Endothelial cell (in vitro differentiated cells): ENCODE data around the gene GNA14. TPM values are rescaled to one million over a fixed set of nuclear protein-coding genes. Genes with fewer than 3 reads are reported as not detected.

Experiments
- DNase-seq: peaks from one replicate; pipeline ENCODE4 v3.0.0; 2021; ENCODE audit warnings: low spot score
- H3K27ac Mint-ChIP-seq: one replicate; pipeline ENCODE4 v1.8.0; 2021; ENCODE audit warnings: mixed read lengths, inconsistent platforms; ENCODE audit not compliant: unreplicated experiment
- H3K27me3 Mint-ChIP-seq: one replicate; pipeline ENCODE4 v1.8.0; 2021; ENCODE audit warnings: mild to moderate bottlenecking, moderate library complexity, mixed read lengths, inconsistent platforms; ENCODE audit not compliant: unreplicated experiment
- H3K36me3 Mint-ChIP-seq: one replicate; pipeline ENCODE4 v1.8.0; 2021; ENCODE audit warnings: mild to moderate bottlenecking, low read depth, mixed read lengths, inconsistent platforms; ENCODE audit not compliant: unreplicated experiment
- H3K4me1 Mint-ChIP-seq: one replicate; pipeline ENCODE4 v1.8.0; 2021; ENCODE audit warnings: mild to moderate bottlenecking, mixed read lengths, inconsistent platforms; ENCODE audit not compliant: unreplicated experiment
- H3K4me3 Mint-ChIP-seq: one replicate; pipeline ENCODE4 v1.8.0; 2021; ENCODE audit warnings: mild to moderate bottlenecking, mixed read lengths, inconsistent platforms; ENCODE audit not compliant: unreplicated experiment
- H3K9me3 Mint-ChIP-seq: one replicate; pipeline ENCODE4 v1.8.0; 2021; ENCODE audit warnings: mixed read lengths, inconsistent platforms; ENCODE audit not compliant: unreplicated experiment
- total RNA-seq: library from RNA; stranded (reverse); fragmentation: NEBNext Ultra II Directional; extraction: Animal tissue kit (Norgen Biotek cat#: 25700); gene quantifications from one replicate; pipeline ENCODE4 v1.2.1, GENCODE V29; 2021; ENCODE audit not compliant: unreplicated experiment
- TF ChIP-seq, protein P1 (sequence below): fragments of 200-600 bp; sonication (generic); IDR thresholded peaks from one replicate; pipeline ENCODE4 v1.5.0; 2021; ENCODE audit warnings: antibody characterized with exemption; ENCODE audit not compliant: unreplicated experiment

GNA14 gene
- total RNA-seq, 1 donor from 2014 or later: 10.6 TPM

DNA sequence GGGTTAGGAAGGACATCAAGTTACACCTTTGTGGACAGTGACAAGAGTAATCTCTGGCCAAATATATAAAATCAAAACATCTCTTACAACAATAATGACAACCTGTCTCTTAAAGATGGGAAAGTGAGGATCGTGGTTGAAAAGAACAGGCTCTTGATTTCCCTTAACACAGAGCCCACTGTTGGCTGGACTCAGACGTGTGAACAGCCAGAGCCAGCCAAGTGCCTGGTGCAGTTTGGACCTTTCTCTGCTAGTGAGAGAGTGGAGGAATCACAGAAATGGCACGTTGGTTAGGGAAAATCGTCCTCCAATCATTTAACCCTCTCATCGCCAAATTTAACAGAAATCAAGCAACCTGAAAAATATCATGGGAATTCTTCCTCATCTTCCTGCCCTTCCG is 131.3 kb downstream of the GNA14 start:
- DNase-seq: no peak
- Mint-ChIP-seq H3K4me1 (peaks cover 30% of the 10 kb centered on the region), H3K27ac (peak overlapping the region; percentile 70), H3K9me3 (no peaks in the 10 kb centered on the region), H3K36me3 (no peaks in the 10 kb centered on the region), H3K27me3 (peaks cover 5% of the 10 kb centered on the region), H3K4me3 (no peak overlapping the region)
- TF ChIP-seq, protein P1, sequence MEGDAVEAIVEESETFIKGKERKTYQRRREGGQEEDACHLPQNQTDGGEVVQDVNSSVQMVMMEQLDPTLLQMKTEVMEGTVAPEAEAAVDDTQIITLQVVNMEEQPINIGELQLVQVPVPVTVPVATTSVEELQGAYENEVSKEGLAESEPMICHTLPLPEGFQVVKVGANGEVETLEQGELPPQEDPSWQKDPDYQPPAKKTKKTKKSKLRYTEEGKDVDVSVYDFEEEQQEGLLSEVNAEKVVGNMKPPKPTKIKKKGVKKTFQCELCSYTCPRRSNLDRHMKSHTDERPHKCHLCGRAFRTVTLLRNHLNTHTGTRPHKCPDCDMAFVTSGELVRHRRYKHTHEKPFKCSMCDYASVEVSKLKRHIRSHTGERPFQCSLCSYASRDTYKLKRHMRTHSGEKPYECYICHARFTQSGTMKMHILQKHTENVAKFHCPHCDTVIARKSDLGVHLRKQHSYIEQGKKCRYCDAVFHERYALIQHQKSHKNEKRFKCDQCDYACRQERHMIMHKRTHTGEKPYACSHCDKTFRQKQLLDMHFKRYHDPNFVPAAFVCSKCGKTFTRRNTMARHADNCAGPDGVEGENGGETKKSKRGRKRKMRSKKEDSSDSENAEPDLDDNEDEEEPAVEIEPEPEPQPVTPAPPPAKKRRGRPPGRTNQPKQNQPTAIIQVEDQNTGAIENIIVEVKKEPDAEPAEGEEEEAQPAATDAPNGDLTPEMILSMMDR: no peak

GRCh38 chr9:77514886-77515711 is 133.0 kb downstream of the GNA14 start:
- TF ChIP-seq, protein P1: no peak
- Mint-ChIP-seq H3K27me3 (peaks cover 5% of the 10 kb centered on the region), H3K4me3 (peak overlapping the region; percentile 7), H3K27ac (peak overlapping the region; percentile 94), H3K4me1 (peaks cover 39% of the 10 kb centered on the region), H3K9me3 (no peaks in the 10 kb centered on the region), H3K36me3 (no peaks in the 10 kb centered on the region)
- DNase-seq: peak; percentile 19

- H3K9me3 Mint-ChIP-seq: no peaks in the 10 kb centered on the region
- H3K36me3 Mint-ChIP-seq: no peaks in the 10 kb centered on the region
- H3K27ac Mint-ChIP-seq: no peak overlapping the region
- no peak for DNase-seq
- H3K4me3 Mint-ChIP-seq: no peak overlapping the region
- H3K27me3 Mint-ChIP-seq: peaks cover 5% of the 10 kb centered on the region
- TF ChIP-seq, protein P1: no peak
- peaks cover 39% of the 10 kb centered on the region for H3K4me1 Mint-ChIP-seq
These were observed 134.7 kb downstream of the GNA14 start for GRCh38 chr9:77513457-77513856.

- Mint-ChIP-seq H3K9me3 (no peaks in the 10 kb centered on the region), H3K27me3 (peaks cover 5% of the 10 kb centered on the region), H3K36me3 (no peaks in the 10 kb centered on the region), H3K27ac (no peak overlapping the region), H3K4me3 (no peak overlapping the region), H3K4me1 (peaks cover 39% of the 10 kb centered on the region)
- DNase-seq: no peak
- TF ChIP-seq, protein P1: no peak
These were observed 135.2 kb downstream of the GNA14 start for GRCh38 chr9:77512876-77513275.

GRCh38 chr9:77511525-77511924 is 136.6 kb downstream of the GNA14 start:
- no peaks in the 10 kb centered on the region for H3K9me3 Mint-ChIP-seq
- peaks cover 33% of the 10 kb centered on the region for H3K4me1 Mint-ChIP-seq
- peaks cover 5% of the 10 kb centered on the region for H3K27me3 Mint-ChIP-seq
- TF ChIP-seq, protein P1: no peak
- no peak overlapping the region for H3K27ac Mint-ChIP-seq
- no peak overlapping the region for H3K4me3 Mint-ChIP-seq
- no peak for DNase-seq
- no peaks in the 10 kb centered on the region for H3K36me3 Mint-ChIP-seq
